ENCODE results near the gene XAB2.
"Not testable (repeated sequence)": the region's sequence is repeated elsewhere in the genome, so short reads cannot be mapped to it uniquely, and the experiment has no call there.

XAB2 gene

DNA sequence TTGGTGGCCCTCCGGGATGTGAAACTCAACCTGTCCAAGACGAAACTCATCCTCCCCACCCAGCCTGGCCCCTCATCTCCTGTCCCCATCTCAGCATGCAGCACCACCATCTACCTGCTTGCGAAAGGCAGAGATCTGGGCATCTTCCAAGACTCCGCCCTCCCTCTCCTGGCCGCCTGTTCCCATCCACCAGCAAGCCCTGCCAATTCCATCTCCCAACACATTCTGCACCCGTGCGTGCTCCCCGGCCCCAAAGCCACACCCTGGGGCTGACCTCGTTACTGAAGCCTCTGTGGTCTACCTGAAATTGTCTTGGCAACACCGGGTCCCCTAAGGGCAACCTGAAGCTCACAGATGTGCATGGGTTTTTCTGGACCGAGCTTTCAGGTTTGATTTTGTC lies 46.9 kb downstream of the XAB2 start:
- DNase-seq, result no peak

DNA sequence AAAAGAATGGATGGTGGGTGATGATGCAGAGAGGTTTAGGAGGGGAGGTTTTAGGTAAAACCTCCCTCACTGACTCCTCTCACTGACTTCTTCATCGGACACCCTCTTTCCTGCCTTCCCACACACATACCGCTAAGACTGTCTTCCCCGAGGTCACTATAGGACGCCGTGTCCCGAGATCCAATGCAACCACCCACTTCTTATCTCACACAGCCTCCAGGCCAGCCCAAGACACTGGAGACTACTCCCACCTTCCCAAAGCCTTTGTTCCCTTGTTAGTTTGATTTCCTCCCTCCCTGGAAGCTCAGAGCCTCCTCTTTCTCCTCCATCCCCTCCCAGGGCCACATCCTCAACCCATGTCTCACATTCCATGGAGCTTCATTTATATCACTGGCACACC lies 50.2 kb downstream of the XAB2 start:
- DNase-seq, result no peak

DNA sequence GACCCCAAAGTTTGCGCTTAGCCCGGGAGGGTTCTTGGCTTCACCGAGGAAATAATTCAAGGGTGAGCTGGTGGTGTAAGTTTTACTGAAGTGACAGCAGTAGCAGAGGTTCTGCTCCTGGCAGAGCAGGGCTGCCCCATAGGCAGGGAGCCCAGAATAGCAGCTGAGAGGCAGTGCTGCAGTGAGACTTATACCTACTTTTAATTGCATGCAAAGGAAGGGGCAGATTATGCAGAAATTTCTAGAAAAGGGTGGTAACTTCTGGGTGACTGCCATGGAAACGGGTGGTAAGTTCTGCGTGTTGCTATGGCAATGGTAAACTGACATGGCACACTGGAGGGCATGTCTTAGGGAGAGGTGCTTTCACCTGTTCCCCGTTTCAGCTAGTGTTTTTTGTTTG lies 51.2 kb downstream of the XAB2 start:
- DNase-seq, result no peak

DNA sequence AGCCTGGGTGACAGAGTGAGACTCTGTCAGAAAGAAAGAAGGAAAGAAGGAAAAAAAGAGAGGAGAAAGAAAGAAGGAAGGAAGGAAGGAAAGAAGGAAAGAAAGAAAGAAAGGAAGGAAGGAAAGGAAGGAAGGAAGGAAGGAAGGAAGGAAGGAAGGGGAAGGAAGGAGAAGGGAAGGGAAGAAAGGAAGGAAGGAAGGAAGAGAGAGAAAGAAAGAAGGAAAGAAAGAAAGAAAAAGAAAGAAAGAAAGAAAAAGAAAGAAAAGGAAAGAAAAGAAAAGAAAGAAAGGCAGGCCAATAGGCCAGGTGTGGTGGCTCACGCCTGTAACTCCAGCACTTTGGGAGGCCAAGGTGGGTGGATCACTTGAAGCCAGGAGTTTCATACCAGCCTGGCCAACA lies 51.9 kb downstream of the XAB2 start:
- not testable (repeated sequence) for DNase-seq

DNA sequence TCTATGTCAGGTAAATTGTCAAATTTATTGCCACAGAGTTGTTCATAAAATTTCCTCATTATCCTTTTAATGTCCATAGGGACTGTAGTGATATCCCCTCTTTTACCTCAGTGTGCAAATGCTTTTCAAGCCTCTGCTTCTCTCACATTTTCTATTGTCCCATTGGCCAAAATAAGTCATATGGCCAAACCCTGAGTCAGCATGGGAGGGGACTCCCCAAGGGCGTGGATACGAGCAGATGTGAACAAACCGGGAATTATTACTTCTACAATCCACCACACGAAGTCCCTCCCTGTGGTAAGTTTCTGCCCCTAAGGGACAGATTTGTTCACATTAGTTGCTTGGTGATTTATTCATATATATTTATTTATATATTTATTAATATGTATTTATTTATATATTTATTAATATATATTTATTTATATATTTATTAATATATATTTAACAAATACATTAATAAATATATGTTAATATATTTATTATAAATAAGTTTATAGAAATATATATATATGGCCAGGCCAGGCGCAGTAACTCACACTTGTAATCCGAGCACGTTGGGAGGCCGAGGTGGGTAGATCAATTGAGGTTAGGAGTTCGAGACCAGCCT lies 53.8 kb downstream of the XAB2 start:
- DNase-seq, result no peak

DNA sequence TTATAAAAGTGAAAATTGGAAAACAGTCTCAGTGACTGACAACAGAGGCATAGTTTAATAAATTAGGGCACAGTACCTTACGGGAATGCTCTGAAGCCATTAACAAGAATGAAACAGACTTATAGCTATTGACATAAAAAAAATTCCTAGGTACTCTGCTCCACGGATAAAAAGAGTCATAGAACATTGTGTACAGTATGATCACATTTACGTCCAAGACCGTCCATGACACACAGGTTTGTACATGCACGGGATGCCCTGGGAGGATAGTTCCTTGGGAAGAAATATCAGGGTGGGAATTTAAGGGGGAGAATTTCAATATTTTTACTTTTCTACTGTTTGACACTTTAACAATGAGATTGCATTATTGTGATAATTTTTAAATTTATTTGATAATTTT lies 58.6 kb downstream of the XAB2 start:
- DNase-seq, result no peak

Data from nucleus accumbens (tissue), 56 donors.